Loucy (cell line): ENCODE results near the gene RPS6KA5.

Experiments used
- H2AFZ ChIP-seq: fragments of 200-600 bp; sonication (generic); 2 replicates; pipeline ENCODE4 v1.6.0; 2016; ENCODE audit warnings: antibody characterized with exemption, mild to moderate bottlenecking, low read length, moderate library complexity
- H3F3A ChIP-seq: fragments of 200-600 bp; 2 replicates; pipeline ENCODE4 v1.6.0; 2016; ENCODE audit warnings: antibody characterized with exemption, low read depth, mild to moderate bottlenecking
- H3K27me3 ChIP-seq: fragments of 200-600 bp; sonication (generic); 2 replicates; pipeline ENCODE4 v1.6.1; 2014; ENCODE audit warnings: low read length, mild to moderate bottlenecking; ENCODE audit not compliant: insufficient read depth, poor library complexity, severe bottlenecking
- H3K36me3 ChIP-seq: fragments of 200-600 bp; sonication (generic); 2 replicates; pipeline ENCODE4 v1.6.1; 2016; ENCODE audit warnings: low read length; ENCODE audit not compliant: insufficient read depth
- H3K4me1 ChIP-seq: fragments of 200-600 bp; sonication (generic); 2 replicates; pipeline ENCODE4 v1.5.1; 2014; ENCODE audit warnings: low read length, mild to moderate bottlenecking; ENCODE audit not compliant: insufficient read depth, poor library complexity, severe bottlenecking
- H3K4me2 ChIP-seq: fragments of 200-600 bp; sonication (generic); 2 replicates; pipeline ENCODE4 v1.6.0; 2014; ENCODE audit warnings: antibody characterized with exemption, low read length, low read depth, mild to moderate bottlenecking; ENCODE audit not compliant: poor library complexity, severe bottlenecking
- H3K4me3 ChIP-seq: fragments of 200-600 bp; sonication (generic); 2 replicates; pipeline ENCODE4 v1.5.1; 2014; ENCODE audit warnings: low read length, mild to moderate bottlenecking, mixed read lengths; ENCODE audit not compliant: poor library complexity, severe bottlenecking
- H3K79me2 ChIP-seq: fragments of 200-600 bp; sonication (generic); 2 replicates; pipeline ENCODE4 v1.6.1; 2014; ENCODE audit warnings: low read length; ENCODE audit not compliant: insufficient read depth
- H3K9ac ChIP-seq: fragments of 200-600 bp; sonication (generic); 2 replicates; pipeline ENCODE4 v1.6.0; 2014; ENCODE audit warnings: mild to moderate bottlenecking, low read depth, low read length, moderate library complexity; ENCODE audit not compliant: poor library complexity, severe bottlenecking
- H3K9me2 ChIP-seq: fragments of 200-600 bp; sonication (generic); replicated peaks from 2 replicates; pipeline ENCODE4 v1.6.1; 2016; ENCODE audit warnings: low read depth, low read length, mixed read lengths
- H3K9me3 ChIP-seq: fragments of 200-600 bp; sonication (generic); 2 replicates; pipeline ENCODE4 v1.6.1; 2014; ENCODE audit warnings: mild to moderate bottlenecking, antibody characterized with exemption, low read length, low read depth; ENCODE audit not compliant: insufficient read depth
- H4K20me1 ChIP-seq: fragments of 200-600 bp; sonication (generic); 2 replicates; pipeline ENCODE4 v1.6.0; 2014; ENCODE audit warnings: antibody characterized with exemption, low read length, mild to moderate bottlenecking; ENCODE audit not compliant: insufficient read depth, poor library complexity, severe bottlenecking
- EZH2phosphoT487 ChIP-seq: fragments of 200-600 bp; IDR thresholded peaks from 2 replicates; pipeline ENCODE4 v1.6.1; 2018; ENCODE audit warnings: antibody characterized with exemption, mild to moderate bottlenecking, moderate library complexity, borderline replicate concordance
- TF ChIP-seq, protein P1 (sequence below): fragments of 200-600 bp; sonication (generic); conservative IDR thresholded peaks from 2 replicates; pipeline ENCODE4 v1.5.1; 2014; ENCODE audit warnings: mild to moderate bottlenecking, antibody characterized with exemption, low read length

Gene RPS6KA5

DNA sequence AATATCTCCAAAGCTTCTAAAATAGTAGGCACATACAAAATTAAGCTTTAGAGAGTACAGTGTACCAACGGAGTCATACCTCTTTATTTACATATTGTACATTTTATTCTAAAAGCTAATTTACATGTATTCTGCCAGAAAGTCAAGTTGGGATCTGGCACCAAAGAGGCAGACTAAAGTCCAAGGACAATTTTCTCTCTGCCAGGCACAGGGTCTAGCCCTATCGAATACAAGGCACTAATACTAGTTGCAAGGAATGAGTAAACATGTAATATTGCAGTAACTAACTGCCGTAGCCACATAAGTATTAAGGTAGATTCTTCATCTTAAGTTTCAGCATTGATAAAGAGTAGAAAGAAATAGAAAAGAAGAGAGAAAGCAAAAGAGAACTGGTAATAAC, 93.9 kb downstream of the RPS6KA5 start:
- H3K9me2 ChIP-seq = no peaks in the 10 kb centered on the region
- no peak overlapping the region for H3K4me2 ChIP-seq
- no peaks in the 10 kb centered on the region for H3F3A ChIP-seq
- H3K36me3 ChIP-seq = peaks cover 18% of the 10 kb centered on the region; the same call in 1 of the 2 replicates
- peaks cover 23% of the 10 kb centered on the region; the same call in 1 of the 2 replicates for H3K79me2 ChIP-seq
- H4K20me1 ChIP-seq = no peaks in the 10 kb centered on the region
- H3K27me3 ChIP-seq = no peaks in the 10 kb centered on the region
- H3K9ac ChIP-seq = no peak overlapping the region
- H3K4me1 ChIP-seq = peaks cover 7% of the 10 kb centered on the region
- no peak overlapping the region for H2AFZ ChIP-seq
- H3K4me3 ChIP-seq = no peak overlapping the region
- TF ChIP-seq, protein P1, sequence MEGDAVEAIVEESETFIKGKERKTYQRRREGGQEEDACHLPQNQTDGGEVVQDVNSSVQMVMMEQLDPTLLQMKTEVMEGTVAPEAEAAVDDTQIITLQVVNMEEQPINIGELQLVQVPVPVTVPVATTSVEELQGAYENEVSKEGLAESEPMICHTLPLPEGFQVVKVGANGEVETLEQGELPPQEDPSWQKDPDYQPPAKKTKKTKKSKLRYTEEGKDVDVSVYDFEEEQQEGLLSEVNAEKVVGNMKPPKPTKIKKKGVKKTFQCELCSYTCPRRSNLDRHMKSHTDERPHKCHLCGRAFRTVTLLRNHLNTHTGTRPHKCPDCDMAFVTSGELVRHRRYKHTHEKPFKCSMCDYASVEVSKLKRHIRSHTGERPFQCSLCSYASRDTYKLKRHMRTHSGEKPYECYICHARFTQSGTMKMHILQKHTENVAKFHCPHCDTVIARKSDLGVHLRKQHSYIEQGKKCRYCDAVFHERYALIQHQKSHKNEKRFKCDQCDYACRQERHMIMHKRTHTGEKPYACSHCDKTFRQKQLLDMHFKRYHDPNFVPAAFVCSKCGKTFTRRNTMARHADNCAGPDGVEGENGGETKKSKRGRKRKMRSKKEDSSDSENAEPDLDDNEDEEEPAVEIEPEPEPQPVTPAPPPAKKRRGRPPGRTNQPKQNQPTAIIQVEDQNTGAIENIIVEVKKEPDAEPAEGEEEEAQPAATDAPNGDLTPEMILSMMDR = no peak
- TF ChIP-seq EZH2phosphoT487 = no peak
- no peaks in the 10 kb centered on the region for H3K9me3 ChIP-seq

DNA sequence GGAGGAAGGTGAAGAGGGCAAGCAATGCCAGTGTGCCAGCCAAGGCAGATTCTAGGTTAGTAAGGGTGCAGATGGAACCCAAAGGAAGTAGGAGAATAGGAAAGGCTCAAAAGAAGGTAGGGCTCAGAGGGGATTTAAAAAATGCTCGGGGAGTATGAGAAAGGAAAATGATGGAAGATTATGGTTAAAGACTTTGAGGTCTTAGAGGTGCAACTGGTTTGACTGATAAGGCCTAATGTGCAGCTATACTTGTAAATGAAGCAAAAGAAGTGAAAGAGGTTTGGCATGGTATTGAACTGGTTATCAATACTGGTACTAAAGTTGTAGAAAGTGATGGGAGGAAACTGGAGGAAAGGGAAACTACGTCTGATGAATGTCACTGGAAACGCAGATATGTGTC, 94.7 kb downstream of the RPS6KA5 start:
- Histone ChIP-seq H3K27me3 (no peaks in the 10 kb centered on the region), H3K9me2 (no peaks in the 10 kb centered on the region), H3K9me3 (no peaks in the 10 kb centered on the region), H3K4me2 (no peak overlapping the region), H3K9ac (no peak overlapping the region), H3K4me1 (peaks cover 7% of the 10 kb centered on the region), H2AFZ (no peak overlapping the region), H4K20me1 (no peaks in the 10 kb centered on the region), H3K4me3 (no peak overlapping the region), H3K36me3 (peaks cover 19% of the 10 kb centered on the region; the same call in 1 of the 2 replicates), H3K79me2 (peaks cover 16% of the 10 kb centered on the region; the same call in 1 of the 2 replicates), H3F3A (no peaks in the 10 kb centered on the region)
- TF ChIP-seq, protein P1 = no peak
- TF ChIP-seq EZH2phosphoT487 = no peak

DNA sequence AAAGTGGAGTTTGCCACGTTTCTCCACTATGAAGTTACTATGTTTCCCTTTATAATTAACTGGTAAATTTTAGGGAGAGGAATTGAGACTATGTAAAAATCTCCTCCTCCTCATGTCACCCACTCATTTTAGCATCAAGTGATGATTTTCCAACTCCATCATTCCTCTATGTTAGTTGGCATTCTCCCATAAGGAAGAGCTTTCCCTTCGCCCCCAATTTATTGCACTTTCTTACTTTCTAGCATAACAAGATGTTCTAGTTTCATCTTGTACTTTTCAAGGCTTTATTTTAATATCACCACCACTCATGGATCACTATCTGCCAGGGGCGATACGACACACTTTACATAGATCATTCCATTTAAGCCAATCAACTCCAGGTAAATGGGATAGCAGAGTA, 97.1 kb downstream of the RPS6KA5 start:
- Histone ChIP-seq H4K20me1 (no peaks in the 10 kb centered on the region), H3K9me3 (no peaks in the 10 kb centered on the region), H3K27me3 (no peaks in the 10 kb centered on the region), H3F3A (no peaks in the 10 kb centered on the region), H2AFZ (no peak overlapping the region), H3K9ac (no peak overlapping the region), H3K9me2 (no peaks in the 10 kb centered on the region), H3K79me2 (peaks cover 9% of the 10 kb centered on the region; the same call in 1 of the 2 replicates), H3K36me3 (peaks cover 32% of the 10 kb centered on the region; the same call in 1 of the 2 replicates), H3K4me2 (no peak overlapping the region), H3K4me1 (no peaks in the 10 kb centered on the region), H3K4me3 (no peak overlapping the region)
- TF ChIP-seq, protein P1 = no peak
- no peak for TF ChIP-seq EZH2phosphoT487
